HepG2 (cell line): ENCODE data around the gene CHRNB1. TPM values are rescaled to one million over a fixed set of nuclear protein-coding genes. Genes with fewer than 3 reads are reported as not detected.

Experiments used
- SP140L ChIP-seq: sonication (generic); formaldehyde crosslinking; IDR thresholded peaks from 2 replicates; pipeline ENCODE4 v1.4.0; 2020; ENCODE audit warnings: missing genetic modification reagents, borderline replicate concordance
- SP5 ChIP-seq: IDR thresholded peaks from 2 replicates; pipeline ENCODE4 v1.6.1; 2016; ENCODE audit warnings: low read depth, borderline replicate concordance
- SRSF9 ChIP-seq: fragments of 200-400 bp; formaldehyde crosslinking; IDR thresholded peaks from 2 replicates; pipeline ENCODE4 v1.6.1; 2018; ENCODE audit warnings: borderline replicate concordance, mild to moderate bottlenecking, low read depth, low read length; ENCODE audit not compliant: insufficient read depth, poor library complexity, severe bottlenecking
- ZBTB40 ChIP-seq, 2 experiments: fragments of 450-650 bp in 1 of 2; sonication (generic) in 1 of 2; formaldehyde crosslinking in 1 of 2; IDR thresholded peaks; 2 replicates each; pipeline versions ENCODE4 v1.6.1 to v1.8.0; 2016 to 2022; ENCODE audit warnings: antibody characterized with exemption in 1 of 2, mild to moderate bottlenecking in 1 of 2, missing genetic modification reagents in 1 of 2
- ZNF124 ChIP-seq: sonication (generic); formaldehyde crosslinking; IDR thresholded peaks from 2 replicates; pipeline ENCODE4 v1.4.0; 2020; ENCODE audit warnings: missing genetic modification reagents
- ZNF205 ChIP-seq: IDR thresholded peaks from 2 replicates; pipeline ENCODE4 v1.6.1; 2018; ENCODE audit warnings: missing biosample characterization, missing genetic modification reagents
- ZNF276 ChIP-seq: sonication (generic); formaldehyde crosslinking; IDR thresholded peaks from 2 replicates; pipeline ENCODE4 v1.4.0; 2020; ENCODE audit warnings: mild to moderate bottlenecking, low read depth, missing genetic modification reagents
- ZSCAN30 ChIP-seq: sonication (generic); formaldehyde crosslinking; IDR thresholded peaks from 2 replicates; pipeline ENCODE4 v1.5.0; 2020; ENCODE audit warnings: mild to moderate bottlenecking, missing genetic modification reagents
- polyA plus RNA-seq, 8 experiments: library from polyadenylated mRNA; depleted of rRNA in 3 of 8; stranded (reverse) in 7 of 8; unstranded in 1 of 8; fragments of >200 nt; fragmentation: Illumina TruSeq in 4 of 8; extraction: Trizol in 4 of 8; gene quantifications; 2 replicates each; pipeline versions ENCODE4 v1.2.1 to v1.2.3, GENCODE V29; 2011 to 2016; ENCODE audit warnings: low read depth in 4 of 8, missing spikeins in 1 of 8, mixed read lengths in 1 of 8; ENCODE audit not compliant: insufficient read depth in 1 of 8
- total RNA-seq, 5 experiments: library from RNA; depleted of rRNA; stranded (reverse); fragments of >200 nt; fragmentation: Illumina TruSeq; extraction: Trizol; gene quantifications; 2 replicates each; pipeline ENCODE4 v1.2.3, GENCODE V29; 2016; ENCODE audit warnings: low read depth in 1 of 5
- TF ChIP-seq, protein P1 (sequence below): sonication (generic); formaldehyde crosslinking; conservative IDR thresholded peaks from 2 replicates; pipeline ENCODE4 v1.4.0; 2020; ENCODE audit warnings: missing genetic modification reagents
- TF ChIP-seq, protein P2 (sequence below): IDR thresholded peaks from 2 replicates; pipeline ENCODE4 v1.6.1; 2018; ENCODE audit warnings: missing genetic modification reagents, mild to moderate bottlenecking, missing compliant biosample characterization
- TF ChIP-seq, protein P3 (sequence below): sonication (generic); formaldehyde crosslinking; IDR thresholded peaks from 2 replicates; pipeline ENCODE4 v1.8.1; 2022; ENCODE audit warnings: mild to moderate bottlenecking, missing genetic modification reagents

CHRNB1 gene
- total and polyA plus RNA-seq, 2 of the 13 experiments (the other 11 are each of a cell fraction or from before 2014, with no cell fraction given), result 5.4 to 33.7 TPM

DNA sequence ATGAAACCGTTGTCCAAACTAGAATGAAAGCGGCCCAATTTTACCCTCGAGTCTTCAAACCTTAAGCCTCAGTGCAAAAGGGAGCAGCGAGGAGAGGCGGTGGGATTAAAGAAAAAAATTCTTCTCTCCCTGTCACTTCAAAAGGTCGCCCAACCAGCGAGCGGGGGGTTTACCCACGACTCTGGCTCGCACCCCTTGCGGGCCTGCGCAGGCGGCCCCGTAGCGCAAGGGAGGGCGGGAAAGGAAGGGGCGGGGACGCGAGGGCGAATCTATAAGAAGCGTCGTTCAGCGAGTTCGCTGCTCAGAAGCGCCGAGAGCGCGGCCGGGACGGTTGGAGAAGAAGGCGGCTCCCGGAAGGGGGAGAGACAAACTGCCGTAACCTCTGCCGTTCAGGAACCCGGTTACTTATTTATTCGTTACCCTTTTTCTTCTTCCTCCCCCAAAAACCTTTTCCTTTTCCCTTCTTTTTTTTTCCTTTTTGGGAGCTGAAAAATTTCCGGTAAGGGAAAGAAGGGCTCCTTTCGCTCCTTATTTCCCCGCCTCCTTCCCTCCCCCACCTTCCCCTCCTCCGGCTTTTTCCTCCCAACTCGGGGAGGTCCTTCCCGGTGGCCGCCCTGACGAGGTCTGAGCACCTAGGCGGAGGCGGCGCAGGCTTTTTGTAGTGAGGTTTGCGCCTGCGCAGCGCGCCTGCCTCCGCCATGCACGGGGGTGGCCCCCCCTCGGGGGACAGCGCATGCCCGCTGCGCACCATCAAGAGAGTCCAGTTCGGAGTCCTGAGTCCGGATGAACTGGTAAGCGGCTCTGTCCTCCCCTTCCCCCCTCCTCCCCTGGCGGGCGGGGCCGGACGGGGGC lies 39.4 kb downstream of the CHRNB1 start, which contains the start of gene POLR2A (continued):
- TF ChIP-seq, protein P1, sequence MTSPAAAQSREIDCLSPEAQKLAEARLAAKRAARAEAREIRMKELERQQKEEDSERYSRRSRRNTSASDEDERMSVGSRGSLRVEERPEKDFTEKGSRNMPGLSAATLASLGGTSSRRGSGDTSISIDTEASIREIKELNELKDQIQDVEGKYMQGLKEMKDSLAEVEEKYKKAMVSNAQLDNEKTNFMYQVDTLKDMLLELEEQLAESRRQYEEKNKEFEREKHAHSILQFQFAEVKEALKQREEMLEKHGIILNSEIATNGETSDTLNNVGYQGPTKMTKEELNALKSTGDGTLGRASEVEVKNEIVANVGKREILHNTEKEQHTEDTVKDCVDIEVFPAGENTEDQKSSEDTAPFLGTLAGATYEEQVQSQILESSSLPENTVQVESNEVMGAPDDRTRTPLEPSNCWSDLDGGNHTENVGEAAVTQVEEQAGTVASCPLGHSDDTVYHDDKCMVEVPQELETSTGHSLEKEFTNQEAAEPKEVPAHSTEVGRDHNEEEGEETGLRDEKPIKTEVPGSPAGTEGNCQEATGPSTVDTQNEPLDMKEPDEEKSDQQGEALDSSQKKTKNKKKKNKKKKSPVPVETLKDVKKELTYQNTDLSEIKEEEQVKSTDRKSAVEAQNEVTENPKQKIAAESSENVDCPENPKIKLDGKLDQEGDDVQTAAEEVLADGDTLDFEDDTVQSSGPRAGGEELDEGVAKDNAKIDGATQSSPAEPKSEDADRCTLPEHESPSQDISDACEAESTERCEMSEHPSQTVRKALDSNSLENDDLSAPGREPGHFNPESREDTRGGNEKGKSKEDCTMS (CRISPR knock-in tag), result no peak
- peak; percentile 86 for TF ChIP-seq SP140L (CRISPR knock-in tag)
- TF ChIP-seq ZNF276 (CRISPR knock-in tag), result no peak
- TF ChIP-seq ZNF205, result peak; percentile 98
- TF ChIP-seq ZBTB40 (IDR thresholded peaks at IDR 0.05), result no peak
- no peak for TF ChIP-seq ZBTB40 (CRISPR knock-in tag; IDR thresholded peaks at IDR 0.05)
- peak; percentile 84; the same call in 1 of the 2 replicates for TF ChIP-seq ZSCAN30
- peak; percentile 93 for TF ChIP-seq SP5 (CRISPR knock-in tag)
- TF ChIP-seq ZNF124, result peak; percentile 86
- TF ChIP-seq, protein P2, sequence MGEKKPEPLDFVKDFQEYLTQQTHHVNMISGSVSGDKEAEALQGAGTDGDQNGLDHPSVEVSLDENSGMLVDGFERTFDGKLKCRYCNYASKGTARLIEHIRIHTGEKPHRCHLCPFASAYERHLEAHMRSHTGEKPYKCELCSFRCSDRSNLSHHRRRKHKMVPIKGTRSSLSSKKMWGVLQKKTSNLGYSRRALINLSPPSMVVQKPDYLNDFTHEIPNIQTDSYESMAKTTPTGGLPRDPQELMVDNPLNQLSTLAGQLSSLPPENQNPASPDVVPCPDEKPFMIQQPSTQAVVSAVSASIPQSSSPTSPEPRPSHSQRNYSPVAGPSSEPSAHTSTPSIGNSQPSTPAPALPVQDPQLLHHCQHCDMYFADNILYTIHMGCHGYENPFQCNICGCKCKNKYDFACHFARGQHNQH (CRISPR knock-in tag), result peak; percentile 90
- TF ChIP-seq, protein P3, sequence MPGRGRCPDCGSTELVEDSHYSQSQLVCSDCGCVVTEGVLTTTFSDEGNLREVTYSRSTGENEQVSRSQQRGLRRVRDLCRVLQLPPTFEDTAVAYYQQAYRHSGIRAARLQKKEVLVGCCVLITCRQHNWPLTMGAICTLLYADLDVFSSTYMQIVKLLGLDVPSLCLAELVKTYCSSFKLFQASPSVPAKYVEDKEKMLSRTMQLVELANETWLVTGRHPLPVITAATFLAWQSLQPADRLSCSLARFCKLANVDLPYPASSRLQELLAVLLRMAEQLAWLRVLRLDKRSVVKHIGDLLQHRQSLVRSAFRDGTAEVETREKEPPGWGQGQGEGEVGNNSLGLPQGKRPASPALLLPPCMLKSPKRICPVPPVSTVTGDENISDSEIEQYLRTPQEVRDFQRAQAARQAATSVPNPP (CRISPR knock-in tag), result no peak
- no peak for TF ChIP-seq SRSF9
